HepG2 (cell line): ENCODE data around the gene CARD9. TPM values are rescaled to one million over a fixed set of nuclear protein-coding genes. Genes with fewer than 3 reads are reported as not detected.

Experiments used
- BCL6 ChIP-seq: IDR thresholded peaks from 2 replicates; pipeline ENCODE4 v1.6.1; 2016; ENCODE audit warnings: missing genetic modification reagents, missing compliant biosample characterization
- CHD4 ChIP-seq: fragments of 200-600 bp; sonication (generic); IDR thresholded peaks from 2 replicates; pipeline ENCODE4 v1.7.0; 2017; ENCODE audit warnings: mild to moderate bottlenecking, low read length, borderline replicate concordance
- FOXA3 ChIP-seq: IDR thresholded peaks from 2 replicates; pipeline ENCODE4 v1.6.1; 2016; ENCODE audit warnings: missing genetic modification reagents, missing compliant biosample characterization
- GATA4 ChIP-seq: sonication (generic); IDR thresholded peaks from 2 replicates; pipeline ENCODE4 v1.6.1; 2016; ENCODE audit warnings: antibody characterized with exemption, low read depth, borderline replicate concordance
- NBN ChIP-seq: fragments of 450-650 bp; conservative IDR thresholded peaks from 2 replicates; pipeline ENCODE4 v1.6.1; 2017
- RBM39 ChIP-seq: fragments of 200-400 bp; formaldehyde crosslinking; IDR thresholded peaks from one replicate; pipeline ENCODE4 v1.6.1; 2018; ENCODE audit warnings: antibody characterized with exemption, mild to moderate bottlenecking, low read depth, low read length; ENCODE audit not compliant: poor library complexity, severe bottlenecking
- ZMAT5 ChIP-seq: sonication (generic); formaldehyde crosslinking; IDR thresholded peaks from 2 replicates; pipeline ENCODE4 v1.5.0; 2020; ENCODE audit warnings: mild to moderate bottlenecking, low read depth, missing genetic modification reagents, borderline replicate concordance
- ZNF337 ChIP-seq: sonication (generic); formaldehyde crosslinking; IDR thresholded peaks from 2 replicates; pipeline ENCODE4 v1.5.1; 2020; ENCODE audit warnings: missing genetic modification reagents, low read depth, mild to moderate bottlenecking, borderline replicate concordance
- ZNF629 ChIP-seq: sonication (generic); formaldehyde crosslinking; conservative IDR thresholded peaks from 2 replicates; pipeline ENCODE4 v1.5.0; 2020; ENCODE audit warnings: missing genetic modification reagents
- ZNF713 ChIP-seq: sonication (generic); formaldehyde crosslinking; IDR thresholded peaks from 2 replicates; pipeline ENCODE4 v1.4.0; 2020; ENCODE audit warnings: mild to moderate bottlenecking, missing genetic modification reagents
- ZNF761 ChIP-seq: sonication (generic); formaldehyde crosslinking; conservative IDR thresholded peaks from 2 replicates; pipeline ENCODE4 v1.4.0; 2020; ENCODE audit warnings: mild to moderate bottlenecking, missing genetic modification reagents
- ZNF782 ChIP-seq: sonication (generic); formaldehyde crosslinking; IDR thresholded peaks from 2 replicates; pipeline ENCODE4 v1.4.0; 2020; ENCODE audit warnings: missing genetic modification reagents, mild to moderate bottlenecking, borderline replicate concordance
- ZNF784 ChIP-seq: sonication (generic); formaldehyde crosslinking; IDR thresholded peaks from 2 replicates; pipeline ENCODE4 v1.5.1; 2020; ENCODE audit warnings: missing genetic modification reagents, mild to moderate bottlenecking, borderline replicate concordance
- ZUFSP ChIP-seq: sonication (generic); formaldehyde crosslinking; IDR thresholded peaks from 2 replicates; pipeline ENCODE4 v1.9.0; 2021; ENCODE audit warnings: missing genetic modification reagents, mild to moderate bottlenecking, borderline replicate concordance
- polyA plus RNA-seq, 8 experiments: library from polyadenylated mRNA; depleted of rRNA in 3 of 8; stranded (reverse) in 7 of 8; unstranded in 1 of 8; fragments of >200 nt; fragmentation: Illumina TruSeq in 4 of 8; extraction: Trizol in 4 of 8; gene quantifications; 2 replicates each; pipeline versions ENCODE4 v1.2.1 to v1.2.3, GENCODE V29; 2011 to 2016; ENCODE audit warnings: low read depth in 4 of 8, missing spikeins in 1 of 8, mixed read lengths in 1 of 8; ENCODE audit not compliant: insufficient read depth in 1 of 8
- total RNA-seq, 5 experiments: library from RNA; depleted of rRNA; stranded (reverse); fragments of >200 nt; fragmentation: Illumina TruSeq; extraction: Trizol; gene quantifications; 2 replicates each; pipeline ENCODE4 v1.2.3, GENCODE V29; 2016; ENCODE audit warnings: low read depth in 1 of 5
- TF ChIP-seq, protein P1 (sequence below): sonication (generic); formaldehyde crosslinking; IDR thresholded peaks from 2 replicates; pipeline ENCODE4 v1.5.1; 2020; ENCODE audit warnings: missing genetic modification reagents, mild to moderate bottlenecking, borderline replicate concordance
- TF ChIP-seq, protein P2 (sequence below): sonication (generic); formaldehyde crosslinking; IDR thresholded peaks from 2 replicates; pipeline ENCODE4 v1.4.0; 2020; ENCODE audit warnings: mild to moderate bottlenecking, missing genetic modification reagents
- TF ChIP-seq, protein P3 (sequence below): sonication (generic); formaldehyde crosslinking; IDR thresholded peaks from 2 replicates; pipeline ENCODE4 v1.4.0; 2020; ENCODE audit warnings: missing genetic modification reagents, borderline replicate concordance
- TF ChIP-seq, protein P4 (sequence below): sonication (generic); formaldehyde crosslinking; IDR thresholded peaks from 2 replicates; pipeline ENCODE4 v1.4.0; 2020; ENCODE audit warnings: missing genetic modification reagents, borderline replicate concordance

The CARD9 gene
- total and polyA plus RNA-seq, 2 of the 13 experiments (the other 11 are each of a cell fraction or from before 2014, with no cell fraction given), result 3.3 to 7.4 TPM

DNA sequence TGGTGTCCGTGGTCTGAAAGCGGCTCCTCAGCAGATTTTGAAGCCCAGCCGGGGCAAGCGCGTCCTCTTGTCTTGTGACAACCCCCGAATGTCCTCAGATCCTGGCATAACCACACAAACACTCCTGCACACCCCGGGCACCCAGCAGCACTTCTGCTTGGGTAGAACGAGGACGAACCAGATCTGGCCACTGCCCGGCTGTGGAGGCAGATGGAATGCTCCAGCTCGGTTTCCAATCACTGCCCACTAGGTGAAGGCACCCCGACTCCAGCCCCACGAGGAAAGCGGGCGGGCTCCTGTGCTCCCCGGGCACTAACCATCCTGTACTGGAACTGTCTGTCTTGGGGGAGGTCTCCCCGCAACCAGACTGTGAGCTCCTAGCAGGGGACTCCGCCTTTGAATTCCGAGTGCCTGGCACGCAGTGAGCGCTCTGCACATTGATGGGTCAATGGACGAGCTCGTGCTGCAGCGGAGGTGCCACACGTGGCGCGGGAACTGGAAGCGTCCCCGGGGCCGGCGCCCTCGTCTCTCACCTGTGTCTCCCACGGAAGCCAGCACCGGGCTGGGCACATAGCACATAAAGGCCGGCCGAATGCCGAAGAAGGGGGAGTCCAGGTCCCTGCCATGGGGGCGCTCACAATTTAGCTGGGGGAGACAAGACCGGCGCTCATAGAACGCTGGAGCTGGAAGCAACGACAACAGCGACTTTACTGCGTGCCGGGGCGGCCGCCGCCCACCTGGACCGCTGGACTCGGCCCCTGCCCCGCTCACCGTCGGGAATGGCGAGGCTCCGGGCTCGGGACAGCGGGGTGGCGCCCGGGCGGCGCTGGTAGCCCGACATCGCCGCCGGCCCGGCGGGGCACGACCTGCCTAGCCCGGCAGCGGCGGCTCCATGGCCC is 36.3 kb upstream of the CARD9 start (continued):
- no peak for TF ChIP-seq ZMAT5 (CRISPR knock-in tag)
- 0 out of 2 replicates have a peak, but pooled peaks have one; percentile 11 for TF ChIP-seq ZNF629
- TF ChIP-seq ZNF784 (CRISPR knock-in tag), result no peak
- no peak for TF ChIP-seq CHD4
- TF ChIP-seq, protein P1, sequence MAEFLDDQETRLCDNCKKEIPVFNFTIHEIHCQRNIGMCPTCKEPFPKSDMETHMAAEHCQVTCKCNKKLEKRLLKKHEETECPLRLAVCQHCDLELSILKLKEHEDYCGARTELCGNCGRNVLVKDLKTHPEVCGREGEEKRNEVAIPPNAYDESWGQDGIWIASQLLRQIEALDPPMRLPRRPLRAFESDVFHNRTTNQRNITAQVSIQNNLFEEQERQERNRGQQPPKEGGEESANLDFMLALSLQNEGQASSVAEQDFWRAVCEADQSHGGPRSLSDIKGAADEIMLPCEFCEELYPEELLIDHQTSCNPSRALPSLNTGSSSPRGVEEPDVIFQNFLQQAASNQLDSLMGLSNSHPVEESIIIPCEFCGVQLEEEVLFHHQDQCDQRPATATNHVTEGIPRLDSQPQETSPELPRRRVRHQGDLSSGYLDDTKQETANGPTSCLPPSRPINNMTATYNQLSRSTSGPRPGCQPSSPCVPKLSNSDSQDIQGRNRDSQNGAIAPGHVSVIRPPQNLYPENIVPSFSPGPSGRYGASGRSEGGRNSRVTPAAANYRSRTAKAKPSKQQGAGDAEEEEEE (CRISPR knock-in tag), result no peak
- TF ChIP-seq, protein P2, sequence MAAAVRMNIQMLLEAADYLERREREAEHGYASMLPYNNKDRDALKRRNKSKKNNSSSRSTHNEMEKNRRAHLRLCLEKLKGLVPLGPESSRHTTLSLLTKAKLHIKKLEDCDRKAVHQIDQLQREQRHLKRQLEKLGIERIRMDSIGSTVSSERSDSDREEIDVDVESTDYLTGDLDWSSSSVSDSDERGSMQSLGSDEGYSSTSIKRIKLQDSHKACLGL (CRISPR knock-in tag), result no peak; the same call in 1 of the 2 replicates
- no peak for TF ChIP-seq BCL6 (CRISPR knock-in tag)
- TF ChIP-seq ZNF782 (CRISPR knock-in tag), result peak; percentile 76
- no peak for TF ChIP-seq ZUFSP
- TF ChIP-seq ZNF713 (CRISPR knock-in tag), result no peak
- TF ChIP-seq, protein P3, sequence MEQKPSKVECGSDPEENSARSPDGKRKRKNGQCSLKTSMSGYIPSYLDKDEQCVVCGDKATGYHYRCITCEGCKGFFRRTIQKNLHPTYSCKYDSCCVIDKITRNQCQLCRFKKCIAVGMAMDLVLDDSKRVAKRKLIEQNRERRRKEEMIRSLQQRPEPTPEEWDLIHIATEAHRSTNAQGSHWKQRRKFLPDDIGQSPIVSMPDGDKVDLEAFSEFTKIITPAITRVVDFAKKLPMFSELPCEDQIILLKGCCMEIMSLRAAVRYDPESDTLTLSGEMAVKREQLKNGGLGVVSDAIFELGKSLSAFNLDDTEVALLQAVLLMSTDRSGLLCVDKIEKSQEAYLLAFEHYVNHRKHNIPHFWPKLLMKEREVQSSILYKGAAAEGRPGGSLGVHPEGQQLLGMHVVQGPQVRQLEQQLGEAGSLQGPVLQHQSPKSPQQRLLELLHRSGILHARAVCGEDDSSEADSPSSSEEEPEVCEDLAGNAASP (CRISPR knock-in tag), result no peak; the same call in 1 of the 2 replicates
- peak; percentile 7 for TF ChIP-seq RBM39
- TF ChIP-seq FOXA3, result no peak
- TF ChIP-seq GATA4, result no peak
- TF ChIP-seq NBN, result no peak
- TF ChIP-seq ZNF761 (CRISPR knock-in tag), result no peak
- TF ChIP-seq, protein P4, sequence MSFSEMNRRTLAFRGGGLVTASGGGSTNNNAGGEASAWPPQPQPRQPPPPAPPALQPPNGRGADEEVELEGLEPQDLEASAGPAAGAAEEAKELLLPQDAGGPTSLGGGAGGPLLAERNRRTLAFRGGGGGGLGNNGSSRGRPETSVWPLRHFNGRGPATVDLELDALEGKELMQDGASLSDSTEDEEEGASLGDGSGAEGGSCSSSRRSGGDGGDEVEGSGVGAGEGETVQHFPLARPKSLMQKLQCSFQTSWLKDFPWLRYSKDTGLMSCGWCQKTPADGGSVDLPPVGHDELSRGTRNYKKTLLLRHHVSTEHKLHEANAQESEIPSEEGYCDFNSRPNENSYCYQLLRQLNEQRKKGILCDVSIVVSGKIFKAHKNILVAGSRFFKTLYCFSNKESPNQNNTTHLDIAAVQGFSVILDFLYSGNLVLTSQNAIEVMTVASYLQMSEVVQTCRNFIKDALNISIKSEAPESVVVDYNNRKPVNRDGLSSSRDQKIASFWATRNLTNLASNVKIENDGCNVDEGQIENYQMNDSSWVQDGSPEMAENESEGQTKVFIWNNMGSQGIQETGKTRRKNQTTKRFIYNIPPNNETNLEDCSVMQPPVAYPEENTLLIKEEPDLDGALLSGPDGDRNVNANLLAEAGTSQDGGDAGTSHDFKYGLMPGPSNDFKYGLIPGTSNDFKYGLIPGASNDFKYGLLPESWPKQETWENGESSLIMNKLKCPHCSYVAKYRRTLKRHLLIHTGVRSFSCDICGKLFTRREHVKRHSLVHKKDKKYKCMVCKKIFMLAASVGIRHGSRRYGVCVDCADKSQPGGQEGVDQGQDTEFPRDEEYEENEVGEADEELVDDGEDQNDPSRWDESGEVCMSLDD, result no peak
- TF ChIP-seq ZNF337 (CRISPR knock-in tag), result no peak
